Upper lobe of left lung (tissue), 6 donors: ENCODE results near the gene KCNC2. TPM values are rescaled to one million over a fixed set of nuclear protein-coding genes. Genes with fewer than 3 reads are reported as not detected.
A peak's percentile ranks its signal among the peaks of the same experiment; 100 is the strongest.

Experiments
- ATAC-seq, 2 donors: fragments of 200-7000 bp; cut with Tn5 transposase; one replicate each; pipeline ENCODE4 v1.9.1; 2022; ENCODE audit warnings: mild to moderate bottlenecking in 2 of 2, moderate library complexity in 2 of 2; ENCODE audit not compliant: low FRiP score in 2 of 2
- DNase-seq, 2 donors: peaks; one replicate each; pipeline ENCODE4 v3.0.0-alpha.2; 2019 to 2020
- H3K27ac ChIP-seq, 4 donors: fragments of 200-600 bp; sonication (generic); one replicate each; pipeline ENCODE4 v1.5.1; 2016 to 2019
- H3K27me3 ChIP-seq, 4 donors: fragments of 200-600 bp; sonication (generic); one replicate each; pipeline ENCODE4 v1.5.1; 2017 to 2019
- H3K36me3 ChIP-seq, 4 donors: fragments of 200-600 bp; sonication (generic); one replicate each; pipeline ENCODE4 v1.5.1; 2016 to 2019
- H3K4me1 ChIP-seq, 4 donors: fragments of 200-600 bp; sonication (generic); one replicate each; pipeline ENCODE4 v1.5.1; 2018 to 2019
- H3K4me3 ChIP-seq, 4 donors: fragments of 200-600 bp; sonication (generic); one replicate each; pipeline ENCODE4 v1.5.1; 2017 to 2019; ENCODE audit warnings: mild to moderate bottlenecking in 2 of 4, moderate library complexity in 1 of 4
- H3K9me3 ChIP-seq, 4 donors: fragments of 200-600 bp; sonication (generic); one replicate each; pipeline ENCODE4 v1.5.1; 2018 to 2019
- EP300 ChIP-seq, 4 donors: sonication (generic); formaldehyde crosslinking; IDR thresholded peaks; one replicate each; pipeline ENCODE4 v1.5.1; 2017; ENCODE audit warnings: antibody characterized with exemption in 4 of 4, control low read depth in 2 of 4
- POLR2A ChIP-seq, 4 donors: fragments of 450-650 bp; IDR thresholded peaks; one replicate each; pipeline ENCODE4 v1.5.1; 2016 to 2017; ENCODE audit warnings: antibody characterized with exemption in 4 of 4, mild to moderate bottlenecking in 2 of 4
- POLR2AphosphoS5 ChIP-seq, 2 donors: sonication (generic); formaldehyde crosslinking; IDR thresholded peaks; one replicate each; pipeline ENCODE4 v1.5.1; 2017; ENCODE audit warnings: antibody characterized with exemption in 2 of 2
- WGBS, 2 donors: methylation state at CpG; one replicate each; pipeline ENCODE4 v1.1.5; 2017 to 2018; 5-methylcytosine and 5-hydroxymethylcytosine counted together
- total RNA-seq, 6 donors: library from RNA; depleted of rRNA in 4 of 6; stranded (reverse); fragments of >200 nt in 4 of 6; gene quantifications; one replicate each; pipeline versions ENCODE4 v1.1.0 to v1.2.1, GENCODE V29; 2016 to 2021
- TF ChIP-seq, protein P1 (sequence below), 6 experiments: fragments of 450-650 bp in 4 of 6; fragments of 200-600 bp in 2 of 6; sonication (generic) in 2 of 6; IDR thresholded peaks; one replicate each; pipeline ENCODE4 v1.5.1; 2016 to 2019; ENCODE audit warnings: antibody characterized with exemption in 6 of 6
- donor health status: DM: no; HTN: no; CAD: no; lungs with moderate emphysema.
- donor health status: DM: no; HTN: yes; CAD: no; lungs with severe emphysema.

Gene KCNC2
- total RNA-seq, 6 donors from 2014 or later, result not detected

DNA sequence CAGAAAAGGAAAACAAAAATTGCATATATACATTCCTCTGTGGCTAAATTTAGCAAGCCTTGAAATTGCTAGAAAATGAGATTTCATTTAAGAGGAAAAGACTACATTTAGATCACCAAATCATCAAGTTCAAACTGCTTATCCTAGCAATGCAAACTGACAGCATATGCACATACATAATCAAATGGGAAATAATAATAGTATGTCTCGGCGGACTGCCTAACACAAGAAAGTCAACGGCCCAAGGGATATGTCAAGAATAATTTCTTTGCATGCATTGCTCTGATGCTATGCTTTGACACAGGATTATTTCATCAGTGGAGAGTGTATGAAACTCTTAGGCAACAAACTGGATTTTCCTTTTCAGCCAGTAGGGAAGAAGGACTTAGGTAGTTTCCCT, 107.9 kb downstream of the KCNC2 start:
- WGBS, 2 donors, result 91 to 92% methylated on average over 3 of the region's 3 CpGs
- Histone ChIP-seq H3K9me3 (no peaks in the 10 kb centered on the region), H3K4me3 (no peak overlapping the region), H3K27me3 (no peaks in the 10 kb centered on the region), H3K4me1 (no peaks in the 10 kb centered on the region), H3K27ac (no peak overlapping the region), H3K36me3 (no peaks in the 10 kb centered on the region)
- TF ChIP-seq, protein P1, sequence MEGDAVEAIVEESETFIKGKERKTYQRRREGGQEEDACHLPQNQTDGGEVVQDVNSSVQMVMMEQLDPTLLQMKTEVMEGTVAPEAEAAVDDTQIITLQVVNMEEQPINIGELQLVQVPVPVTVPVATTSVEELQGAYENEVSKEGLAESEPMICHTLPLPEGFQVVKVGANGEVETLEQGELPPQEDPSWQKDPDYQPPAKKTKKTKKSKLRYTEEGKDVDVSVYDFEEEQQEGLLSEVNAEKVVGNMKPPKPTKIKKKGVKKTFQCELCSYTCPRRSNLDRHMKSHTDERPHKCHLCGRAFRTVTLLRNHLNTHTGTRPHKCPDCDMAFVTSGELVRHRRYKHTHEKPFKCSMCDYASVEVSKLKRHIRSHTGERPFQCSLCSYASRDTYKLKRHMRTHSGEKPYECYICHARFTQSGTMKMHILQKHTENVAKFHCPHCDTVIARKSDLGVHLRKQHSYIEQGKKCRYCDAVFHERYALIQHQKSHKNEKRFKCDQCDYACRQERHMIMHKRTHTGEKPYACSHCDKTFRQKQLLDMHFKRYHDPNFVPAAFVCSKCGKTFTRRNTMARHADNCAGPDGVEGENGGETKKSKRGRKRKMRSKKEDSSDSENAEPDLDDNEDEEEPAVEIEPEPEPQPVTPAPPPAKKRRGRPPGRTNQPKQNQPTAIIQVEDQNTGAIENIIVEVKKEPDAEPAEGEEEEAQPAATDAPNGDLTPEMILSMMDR (IDR thresholded peaks at IDR 0.05), result no peak
- TF ChIP-seq POLR2AphosphoS5 (IDR thresholded peaks at IDR 0.05) (no peak), POLR2A (IDR thresholded peaks at IDR 0.05) (no peak), EP300 (IDR thresholded peaks at IDR 0.05) (no peak)
- DNase-seq, result no peak
- no peak for ATAC-seq

DNA sequence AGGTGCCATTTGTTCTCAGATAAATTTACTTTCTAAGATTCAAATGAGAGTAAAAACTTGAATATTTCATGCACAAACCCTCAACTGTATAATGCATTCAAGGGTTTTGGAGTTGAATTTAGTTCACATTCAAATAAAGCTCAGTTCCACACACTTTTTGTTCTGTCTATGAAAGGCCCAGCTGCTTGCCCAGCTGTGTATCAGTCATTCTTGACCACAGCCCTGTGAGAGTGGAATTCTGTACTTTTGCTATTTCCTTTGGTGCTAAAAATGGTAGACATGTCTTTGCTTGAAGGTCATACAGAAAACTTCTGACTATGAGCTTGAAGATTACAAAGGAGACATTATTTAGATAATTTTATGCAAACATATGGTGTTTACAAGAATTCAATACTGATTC, 110.4 kb downstream of the KCNC2 start:
- Histone ChIP-seq H3K27ac (no peak overlapping the region), H3K27me3 (no peaks in the 10 kb centered on the region), H3K36me3 (no peaks in the 10 kb centered on the region), H3K9me3 (no peaks in the 10 kb centered on the region), H3K4me3 (no peak overlapping the region), H3K4me1 (no peaks in the 10 kb centered on the region)
- no peak for ATAC-seq
- no peak for TF ChIP-seq POLR2A (IDR thresholded peaks at IDR 0.05)
- no peak for TF ChIP-seq POLR2AphosphoS5 (IDR thresholded peaks at IDR 0.05)
- no peak for TF ChIP-seq EP300 (IDR thresholded peaks at IDR 0.05)
- TF ChIP-seq, protein P1 (IDR thresholded peaks at IDR 0.05), result no peak
- DNase-seq, result no peak

DNA sequence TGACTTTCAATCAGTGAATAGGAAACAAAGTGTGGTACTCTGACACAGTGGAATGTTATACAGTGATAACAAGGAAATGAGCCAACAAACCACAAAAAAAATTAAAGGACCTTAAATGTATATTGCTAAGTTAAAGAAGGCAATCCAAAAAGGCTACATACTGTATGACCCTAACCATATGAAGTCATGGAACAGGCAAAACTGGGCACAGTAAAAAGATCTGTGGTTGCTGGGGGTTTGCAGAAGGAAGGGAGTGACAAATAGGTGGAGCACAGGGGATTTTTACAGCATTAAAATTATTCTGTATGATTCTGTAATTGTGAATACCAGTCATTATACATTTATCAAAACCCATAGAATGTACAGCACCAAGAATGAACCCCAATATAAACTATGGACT, 112.6 kb downstream of the KCNC2 start:
- no peak for ATAC-seq

DNA sequence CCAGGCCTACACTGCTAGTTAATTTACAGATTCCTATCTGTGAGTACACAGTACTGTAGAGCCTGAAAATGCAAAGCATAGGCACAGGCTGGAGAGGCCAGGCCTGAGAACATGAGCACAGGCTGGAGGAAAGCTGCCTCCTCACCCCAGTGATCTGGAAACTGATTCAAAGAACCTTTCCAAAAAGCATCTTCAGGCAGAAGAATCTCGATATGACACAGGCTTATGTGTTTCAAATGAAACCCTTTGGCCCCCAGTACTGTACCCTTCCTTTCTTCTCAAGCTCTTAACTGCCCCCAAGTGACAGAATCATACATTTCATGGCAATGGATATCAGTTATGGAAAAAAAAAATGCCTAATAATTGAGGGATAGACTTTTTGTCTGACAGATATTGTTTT, 122.0 kb downstream of the KCNC2 start:
- no peak for DNase-seq
- Histone ChIP-seq H3K36me3 (no peaks in the 10 kb centered on the region), H3K9me3 (no peaks in the 10 kb centered on the region), H3K27ac (no peak overlapping the region), H3K27me3 (no peaks in the 10 kb centered on the region), H3K4me1 (no peaks in the 10 kb centered on the region), H3K4me3 (no peak overlapping the region)
- TF ChIP-seq EP300 (IDR thresholded peaks at IDR 0.05) (no peak), POLR2AphosphoS5 (IDR thresholded peaks at IDR 0.05) (no peak), POLR2A (IDR thresholded peaks at IDR 0.05) (no peak)
- TF ChIP-seq, protein P1 (IDR thresholded peaks at IDR 0.05), result no peak
- ATAC-seq, result peak in 1 of 2 donors; percentile 19
- WGBS, 2 donors, result 36 to 41% methylated on average over 1 of the region's 1 CpG

More for the DNA sequence above, 112.6 kb downstream of the KCNC2 start:
- Histone ChIP-seq H3K4me3 (no peak overlapping the region), H3K36me3 (no peaks in the 10 kb centered on the region), H3K4me1 (no peaks in the 10 kb centered on the region), H3K27ac (no peak overlapping the region), H3K27me3 (no peaks in the 10 kb centered on the region), H3K9me3 (no peaks in the 10 kb centered on the region)
- TF ChIP-seq POLR2AphosphoS5 (IDR thresholded peaks at IDR 0.05), result no peak
- TF ChIP-seq, protein P1 (IDR thresholded peaks at IDR 0.05), result no peak
- no peak for TF ChIP-seq POLR2A (IDR thresholded peaks at IDR 0.05)
- TF ChIP-seq EP300 (IDR thresholded peaks at IDR 0.05), result no peak
- DNase-seq, result no peak
